NCI-H1436 (cell line): ENCODE data around the gene OGN.

Source experiments
- DNase-seq: peaks from one replicate; lab custom pipeline; 2025; lab: John Stamatoyannopoulos, UW

The OGN gene

GRCh38 chr9:92345582-92345981, 58.8 kb downstream of the OGN start:
- no peak for DNase-seq

GRCh38 chr9:92342825-92343488, 61.4 kb downstream of the OGN start:
- no peak for DNase-seq

GRCh38 chr9:92341578-92341977, 62.8 kb downstream of the OGN start:
- DNase-seq: no peak

- DNase-seq: no peak
Measured at GRCh38 chr9:92333282-92333634, 71.1 kb downstream of the OGN start.
